GM08714 (cell line): ENCODE data around the gene ZNF296.

ENCODE experiments used
- H3K4me3 ChIP-seq: fragments of 200-500 bp; sonication (Bioruptor generic); 2 replicates; pipeline ENCODE4 v1.5.1; 2014; ENCODE audit warnings: mild to moderate bottlenecking, low read length, inconsistent platforms
- ZNF274 ChIP-seq: IDR thresholded peaks from 2 replicates; pipeline ENCODE4 v1.6.1; 2012; ENCODE audit warnings: mild to moderate bottlenecking, low read depth, low read length

Gene ZNF296

DNA sequence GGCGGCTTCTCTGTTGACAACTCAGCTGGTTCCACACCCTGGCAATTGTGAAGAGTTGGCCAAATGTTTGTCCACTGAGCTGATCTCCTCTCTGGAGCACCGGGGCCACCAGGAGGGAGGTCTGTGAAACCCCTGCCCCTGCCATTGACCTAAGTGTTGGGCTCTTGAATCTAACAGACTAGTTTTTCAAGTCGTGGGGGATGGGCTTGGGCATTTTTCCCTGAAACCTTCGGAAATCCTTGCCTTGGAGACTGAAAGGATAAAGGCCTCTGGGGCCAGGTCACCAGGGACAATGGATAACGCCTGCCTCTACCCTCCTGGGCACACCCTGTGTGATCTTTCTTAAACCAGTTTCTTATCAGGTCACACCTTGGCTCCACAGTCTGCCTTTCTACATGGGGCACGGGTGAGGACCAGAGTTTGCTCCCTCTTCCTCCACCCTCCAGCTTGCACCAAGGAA lies 3.7 kb upstream of the ZNF296 start:
- H3K4me3 ChIP-seq, result peak overlapping the region; percentile 92
- TF ChIP-seq ZNF274, result no peak

DNA sequence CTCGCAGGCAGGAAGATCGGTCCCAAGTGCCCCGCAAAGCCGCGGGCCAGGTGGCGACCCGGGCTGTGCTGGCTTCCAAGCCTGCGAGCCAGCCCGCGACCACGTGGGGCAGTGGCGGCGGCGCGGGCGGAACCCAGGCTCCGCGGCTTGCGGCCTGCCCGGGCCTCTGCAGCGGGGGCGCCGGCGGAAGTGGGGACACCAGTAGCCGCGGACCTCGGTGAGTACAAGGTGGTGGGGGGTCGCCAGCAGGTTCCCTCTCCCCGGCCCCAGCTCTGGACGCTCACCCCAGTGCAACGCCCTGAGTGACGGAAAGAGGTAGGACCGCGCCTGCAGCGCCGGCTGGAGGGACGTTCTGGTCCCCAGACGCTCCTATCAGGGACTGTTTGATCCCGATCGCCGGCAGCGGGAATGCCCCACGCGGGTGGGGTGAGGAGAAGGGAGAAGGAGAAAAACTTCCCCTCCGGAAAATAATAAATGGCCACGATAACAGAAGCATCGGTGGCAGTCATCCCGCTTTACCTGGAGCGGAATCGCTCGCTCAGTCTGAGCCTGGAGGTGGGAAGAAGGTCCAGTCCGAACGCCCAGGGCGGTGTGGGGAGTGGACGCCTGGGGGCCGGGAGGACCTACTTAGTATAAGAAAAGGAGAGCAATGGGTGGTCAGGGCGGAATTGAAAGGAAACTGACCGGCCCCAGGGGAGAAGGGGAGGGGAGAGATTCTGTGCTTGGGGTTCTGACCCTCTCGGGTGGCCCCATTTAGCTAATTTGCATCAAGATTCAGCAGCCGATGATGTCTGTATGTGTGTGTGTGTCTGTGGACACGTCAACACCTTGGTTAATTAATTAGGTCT lies 3.0 kb upstream of the ZNF296 start, which contains the start of gene GEMIN7:
GEMIN7 (plus strand) TSS at position 198 of the 848 bp plus-strand sequence. CDS start 10,855 bp downstream, outside the sequence.
- H3K4me3 ChIP-seq, result peak within 1 kb of the TSS; percentile 92
- no peak for TF ChIP-seq ZNF274

DNA sequence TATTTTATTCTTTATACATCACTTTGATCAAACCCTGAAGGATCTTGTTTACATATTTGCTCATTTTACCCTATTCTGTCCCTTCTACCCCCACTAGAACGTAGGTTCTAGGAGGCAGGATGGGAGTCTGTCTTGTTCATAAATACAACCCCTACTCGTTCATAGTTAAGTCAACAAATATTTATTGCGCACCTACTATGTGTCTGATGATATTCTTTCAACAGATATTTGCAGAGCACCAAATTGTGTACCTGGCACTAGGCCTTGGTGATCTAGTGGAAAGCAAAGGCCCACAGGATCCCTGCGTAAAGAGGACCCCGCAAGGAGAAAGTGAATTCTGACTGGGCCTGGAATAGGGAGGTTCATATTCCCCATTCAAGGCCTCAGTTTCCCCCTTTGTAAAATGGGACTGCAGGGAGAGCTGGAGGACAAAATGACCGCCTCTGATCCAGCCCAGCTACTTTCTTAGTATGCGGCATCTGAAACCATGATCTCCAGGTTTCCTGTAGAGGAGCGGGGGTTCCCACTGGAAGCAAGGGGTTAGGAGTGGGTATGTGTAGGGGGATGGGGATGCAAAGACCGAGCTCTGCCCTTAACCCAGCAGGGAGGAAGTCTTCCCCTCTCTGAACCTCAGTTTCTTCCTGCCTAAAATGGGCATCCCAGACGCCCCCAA lies 2.2 kb upstream of the ZNF296 start:
- TF ChIP-seq ZNF274, result no peak
- peak overlapping the region; percentile 92; the same call in 1 of the 2 replicates for H3K4me3 ChIP-seq

DNA sequence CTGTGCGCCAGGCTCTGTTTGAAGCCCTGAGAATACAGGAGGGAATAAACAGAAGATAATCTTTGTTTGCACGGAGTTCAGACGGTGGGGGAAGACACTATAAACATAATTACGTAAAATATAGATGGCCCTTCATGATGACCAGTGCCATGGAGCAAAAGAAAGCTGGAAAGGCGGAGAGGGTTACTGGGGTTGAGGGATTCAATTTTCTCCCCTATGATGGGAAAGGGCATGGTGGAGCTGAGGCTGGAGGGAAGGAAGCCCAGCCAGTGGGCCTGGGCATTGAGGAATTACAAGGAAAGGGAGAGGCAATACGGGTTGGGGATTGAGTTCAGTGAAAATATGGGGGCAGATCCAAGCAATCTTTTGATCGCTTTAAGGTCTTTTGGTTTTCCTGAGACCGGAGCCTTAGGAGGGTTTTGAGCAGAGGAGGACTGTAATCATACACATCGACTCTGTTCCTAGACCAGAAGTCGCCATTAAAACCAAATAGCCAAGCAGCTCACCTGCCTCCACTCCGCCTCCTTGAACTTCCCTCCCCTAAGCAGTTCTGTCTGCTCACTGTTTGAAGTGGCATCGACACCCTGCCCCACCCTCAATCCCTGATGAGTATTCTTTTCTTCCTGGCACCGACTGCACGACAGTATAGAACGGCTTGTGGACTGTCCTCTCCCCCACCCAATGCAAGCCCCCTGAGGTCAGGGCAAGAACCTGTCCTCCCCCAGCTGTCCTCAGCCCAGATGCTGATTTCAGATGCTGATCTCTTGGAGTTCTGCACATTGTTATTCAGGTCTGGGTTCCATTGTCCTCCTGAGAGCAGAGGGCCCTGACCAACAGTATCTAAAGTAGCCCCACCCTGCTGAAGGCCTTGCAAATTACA lies 813 bp upstream of the ZNF296 start:
- TF ChIP-seq ZNF274, result no peak
- H3K4me3 ChIP-seq, result peak overlapping the region; percentile 79; the same call in 1 of the 2 replicates

DNA sequence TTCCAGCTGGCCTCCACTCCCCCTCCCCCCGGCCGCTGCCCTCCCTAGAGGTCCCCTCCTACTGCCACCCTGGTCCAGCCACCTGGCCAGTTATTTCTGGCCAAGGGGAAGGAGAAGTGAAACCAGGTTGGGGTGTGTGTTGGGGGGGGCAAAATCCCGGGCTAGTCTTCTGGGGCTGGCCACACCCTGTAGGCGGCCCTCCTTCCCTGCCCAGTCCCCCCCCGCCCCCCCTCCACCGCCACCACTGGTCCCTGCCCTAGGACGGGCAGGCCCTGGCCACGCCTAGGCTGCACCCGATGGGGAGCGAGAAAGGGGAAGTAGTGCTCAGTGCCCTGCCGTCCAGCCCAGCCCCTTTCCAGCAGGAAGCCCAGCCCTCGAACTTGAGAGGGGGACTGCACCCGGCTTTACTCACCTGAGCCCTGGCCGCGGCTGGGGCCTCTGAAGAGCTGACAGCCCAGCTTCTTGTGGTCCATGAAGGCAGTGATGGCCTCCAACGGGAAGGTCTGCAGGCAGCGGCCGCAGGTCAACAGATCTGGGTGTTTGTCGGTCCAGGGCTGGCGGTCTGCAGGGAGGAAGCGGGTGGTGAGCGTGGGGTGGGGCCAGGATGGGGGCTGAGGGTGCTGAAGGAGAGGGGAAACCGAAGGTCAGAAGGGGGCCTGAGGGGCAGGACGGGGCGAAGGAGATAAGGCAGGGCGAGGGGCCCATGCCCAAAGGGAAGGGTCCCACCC lies 813 bp downstream of the ZNF296 start:
- H3K4me3 ChIP-seq, result peak overlapping the region; percentile 79
- no peak for TF ChIP-seq ZNF274

DNA sequence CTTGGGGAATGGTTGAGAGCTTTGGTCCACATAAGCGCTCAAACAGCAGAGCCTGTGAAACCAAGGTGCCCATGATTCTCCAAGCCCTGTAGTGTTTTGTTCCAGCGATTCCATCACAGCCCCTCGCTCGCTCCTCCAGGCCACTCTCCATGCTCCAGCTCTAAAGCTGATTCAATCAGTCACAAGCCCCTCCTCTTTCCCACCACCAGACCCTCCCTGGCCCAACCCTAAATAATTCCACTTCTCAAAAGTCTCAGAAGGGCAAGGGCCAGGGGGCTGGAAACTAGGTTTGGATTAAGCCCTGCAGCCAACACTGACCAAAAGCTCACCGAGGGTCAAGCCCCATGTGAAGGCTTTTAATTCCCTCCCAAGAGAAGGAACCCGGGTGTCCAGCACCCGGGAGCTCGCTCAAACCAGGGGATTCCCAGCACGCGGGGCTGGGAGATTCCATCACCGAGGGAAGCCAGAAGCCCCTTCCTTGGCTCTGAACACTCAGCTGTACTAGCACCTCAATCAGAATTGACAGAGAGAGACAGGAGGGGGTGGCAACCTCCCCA lies 1.5 kb downstream of the ZNF296 start:
- H3K4me3 ChIP-seq, result peak overlapping the region; percentile 64; the same call in 1 of the 2 replicates
- no peak for TF ChIP-seq ZNF274

DNA sequence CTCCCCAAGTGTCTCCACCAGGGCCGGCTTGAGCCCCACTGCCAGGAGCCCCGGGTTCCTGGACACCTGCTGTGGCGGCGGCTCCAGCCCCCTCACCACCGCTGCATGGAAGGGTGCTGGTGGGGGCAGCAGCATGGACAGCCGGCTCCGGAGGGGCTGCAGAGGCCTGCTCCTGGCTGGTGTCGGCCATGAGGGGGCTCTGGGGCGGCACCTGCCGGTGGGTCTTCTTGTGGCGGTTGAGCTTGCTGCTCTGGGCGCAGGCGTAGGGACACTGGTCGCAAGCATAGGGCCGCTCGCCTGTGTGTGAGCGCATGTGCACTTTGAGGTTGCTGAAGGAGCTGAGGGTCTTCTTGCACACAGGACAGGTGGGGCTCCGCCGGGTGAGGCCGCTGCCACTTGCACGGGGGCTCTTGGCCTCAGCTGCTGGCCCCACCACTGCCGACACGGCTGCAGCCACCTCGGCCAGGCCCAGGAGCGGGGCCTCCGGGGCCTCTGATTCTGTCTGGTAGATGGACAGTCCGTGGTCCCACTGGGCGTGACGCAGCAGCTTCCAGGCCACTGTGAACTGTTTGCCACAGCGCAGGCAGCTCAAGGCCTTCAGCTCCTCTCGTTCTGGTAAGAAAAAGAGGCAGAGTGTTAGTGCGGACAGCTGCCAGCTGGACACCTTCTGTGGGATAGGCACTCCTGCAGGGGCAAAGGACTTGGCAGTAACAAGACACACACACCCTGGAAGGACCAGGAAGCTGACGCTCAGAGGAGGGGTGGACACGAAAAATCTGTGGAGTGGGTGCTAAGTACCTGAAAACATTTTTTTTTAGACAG lies 4.1 kb downstream of the ZNF296 start:
- TF ChIP-seq ZNF274, result no peak
- H3K4me3 ChIP-seq, result no peak overlapping the region

DNA sequence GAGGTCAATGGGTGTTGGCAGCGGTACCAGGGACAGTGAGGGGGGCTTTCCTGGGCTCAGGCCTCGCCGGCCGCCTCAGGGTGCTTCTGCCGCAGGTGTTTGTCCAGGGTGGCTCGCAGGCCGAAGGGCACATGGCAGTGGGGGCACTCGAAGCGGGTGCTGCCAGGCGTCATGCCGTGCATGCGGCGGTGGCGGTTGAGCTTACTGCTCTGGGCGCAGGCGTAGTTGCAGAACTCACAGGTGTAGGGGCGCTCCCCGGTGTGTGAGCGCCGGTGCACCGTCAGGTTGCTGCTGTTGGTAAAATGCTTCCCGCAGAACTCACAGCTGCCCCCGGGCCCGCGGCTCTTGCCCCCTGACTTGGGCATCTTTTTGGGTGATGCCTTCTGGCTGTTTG lies 4.7 kb downstream of the ZNF296 start:
- TF ChIP-seq ZNF274, result no peak
- no peak overlapping the region for H3K4me3 ChIP-seq

DNA sequence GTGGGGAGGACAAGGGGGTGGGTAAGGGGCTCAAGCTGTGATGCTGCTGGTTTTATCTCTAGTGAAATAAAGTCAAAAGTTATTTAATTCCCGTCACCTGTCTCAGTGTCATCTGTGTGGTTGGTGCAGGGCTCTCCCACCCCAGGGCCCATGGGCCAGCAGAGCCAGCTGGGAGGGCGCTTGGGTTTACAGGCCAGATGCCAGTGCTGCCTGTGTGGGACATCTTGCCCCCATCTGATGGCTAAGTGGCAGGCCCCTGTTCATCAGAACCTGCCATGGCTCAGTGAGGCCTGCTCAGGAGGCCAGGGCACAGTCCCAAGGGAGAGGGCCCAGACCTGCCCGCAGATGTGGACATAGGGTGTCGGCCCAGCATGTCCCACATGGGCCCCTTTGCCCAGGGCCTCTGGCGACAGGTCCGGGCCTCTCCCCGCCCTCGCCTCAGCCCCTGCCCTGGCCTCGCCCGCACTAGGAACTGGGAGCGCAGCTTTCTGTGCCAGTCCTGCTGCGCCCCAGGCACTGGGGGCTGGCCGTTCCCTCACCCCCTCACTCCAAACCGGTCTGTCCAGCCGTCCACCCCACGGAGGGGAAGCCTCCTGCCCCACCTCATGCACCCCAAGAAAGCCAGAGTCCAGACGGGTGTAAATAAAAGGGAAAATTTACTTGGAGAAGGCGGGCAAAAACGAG lies 5.3 kb downstream of the ZNF296 start:
- H3K4me3 ChIP-seq, result no peak overlapping the region
- TF ChIP-seq ZNF274, result no peak

DNA sequence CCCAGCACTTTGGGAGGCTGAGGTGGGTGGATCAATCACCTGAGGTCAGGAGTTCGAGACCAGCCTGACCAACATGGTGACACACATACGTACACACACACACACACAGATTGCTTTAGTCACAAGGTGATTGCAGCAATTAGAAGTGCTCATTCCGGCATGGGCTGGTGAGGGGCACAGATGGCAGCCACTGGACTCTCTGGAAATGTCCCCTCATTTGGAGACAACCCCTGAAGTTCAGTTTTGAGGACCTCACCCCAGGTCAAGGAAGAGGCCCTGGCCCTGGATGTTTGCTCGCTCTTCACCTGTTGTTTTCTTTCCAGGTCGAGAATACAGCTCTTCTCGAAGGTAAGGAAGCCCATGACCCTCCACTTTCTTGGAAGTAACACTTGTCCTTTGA lies 6.1 kb downstream of the ZNF296 start:
- no peak for TF ChIP-seq ZNF274
- no peak overlapping the region for H3K4me3 ChIP-seq

DNA sequence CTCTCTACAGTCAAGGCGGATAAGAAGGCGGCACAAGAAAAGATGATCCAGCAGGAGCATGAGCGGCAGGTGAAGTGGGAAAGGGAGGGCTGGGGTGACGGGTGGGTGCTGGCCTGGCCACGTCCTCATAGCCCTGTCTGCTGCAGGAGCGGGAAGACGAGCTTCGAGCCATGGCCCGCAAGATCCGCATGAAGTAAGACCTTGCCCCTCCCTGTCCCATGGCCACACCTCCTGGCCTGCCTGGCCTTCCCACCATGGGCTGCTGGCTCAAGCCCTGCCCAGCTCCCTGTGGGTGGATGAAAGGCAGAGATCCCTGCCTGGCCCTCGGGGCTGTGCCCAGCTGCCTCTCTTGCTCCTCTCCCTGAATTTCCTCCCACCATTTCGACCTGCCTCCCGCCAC lies 7.2 kb downstream of the ZNF296 start:
- H3K4me3 ChIP-seq, result no peak overlapping the region
- no peak for TF ChIP-seq ZNF274

DNA sequence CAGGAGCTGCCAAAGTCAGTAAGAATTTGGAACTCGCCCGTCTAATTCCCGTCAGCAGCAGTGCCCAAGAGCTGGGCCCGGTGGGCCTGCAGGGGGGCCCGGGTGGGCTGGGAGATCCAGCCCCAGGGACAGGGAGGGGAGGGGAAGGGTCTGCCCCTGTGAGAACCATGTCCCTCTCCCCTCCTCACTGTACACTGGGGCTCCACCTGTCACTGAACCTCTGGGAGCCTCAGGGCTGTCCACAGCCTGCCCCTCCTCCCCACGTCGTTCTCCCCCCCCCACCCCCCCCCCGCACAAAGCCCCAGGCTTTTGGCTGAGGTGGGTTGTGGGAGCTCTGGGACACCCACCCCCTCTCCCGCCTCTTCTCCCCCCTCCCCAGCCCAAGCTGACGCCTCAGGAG lies 8.2 kb downstream of the ZNF296 start:
- no peak for TF ChIP-seq ZNF274

More for the DNA sequence above, 8.2 kb downstream of the ZNF296 start:
- H3K4me3 ChIP-seq, result no peak overlapping the region
